B cell (primary cell): ENCODE data around the gene LRRC4C.

ENCODE experiments used
- CTCF ChIP-seq: fragments of 200-600 bp; IDR thresholded peaks from one replicate; pipeline ENCODE4 v1.8.0; 2022; ENCODE audit warnings: antibody characterized with exemption, mild to moderate bottlenecking
- EZH2 ChIP-seq: IDR thresholded peaks from 2 replicates; pipeline ENCODE4 v1.6.1; 2012; ENCODE audit warnings: borderline replicate concordance, low read depth, mild to moderate bottlenecking, moderate library complexity, low read length; ENCODE audit not compliant: insufficient read depth, poor library complexity, severe bottlenecking

GRCh38 chr11:41247621-41248020 lies 211.8 kb downstream of the LRRC4C start:
- TF ChIP-seq CTCF (no peak), EZH2 (no peak)
